Loucy (cell line): Measurements from ENCODE around the gene SH3PXD2A.

Experiments
- EZH2phosphoT487 ChIP-seq: fragments of 200-600 bp; IDR thresholded peaks from 2 replicates; pipeline ENCODE4 v1.6.1; 2018; ENCODE audit warnings: antibody characterized with exemption, mild to moderate bottlenecking, moderate library complexity, borderline replicate concordance
- TF ChIP-seq, protein P1 (sequence below): fragments of 200-600 bp; sonication (generic); conservative IDR thresholded peaks from 2 replicates; pipeline ENCODE4 v1.5.1; 2014; ENCODE audit warnings: mild to moderate bottlenecking, antibody characterized with exemption, low read length

GRCh38 chr10:103691267-103691666 is 164.1 kb downstream of the SH3PXD2A start:
- TF ChIP-seq, protein P1, sequence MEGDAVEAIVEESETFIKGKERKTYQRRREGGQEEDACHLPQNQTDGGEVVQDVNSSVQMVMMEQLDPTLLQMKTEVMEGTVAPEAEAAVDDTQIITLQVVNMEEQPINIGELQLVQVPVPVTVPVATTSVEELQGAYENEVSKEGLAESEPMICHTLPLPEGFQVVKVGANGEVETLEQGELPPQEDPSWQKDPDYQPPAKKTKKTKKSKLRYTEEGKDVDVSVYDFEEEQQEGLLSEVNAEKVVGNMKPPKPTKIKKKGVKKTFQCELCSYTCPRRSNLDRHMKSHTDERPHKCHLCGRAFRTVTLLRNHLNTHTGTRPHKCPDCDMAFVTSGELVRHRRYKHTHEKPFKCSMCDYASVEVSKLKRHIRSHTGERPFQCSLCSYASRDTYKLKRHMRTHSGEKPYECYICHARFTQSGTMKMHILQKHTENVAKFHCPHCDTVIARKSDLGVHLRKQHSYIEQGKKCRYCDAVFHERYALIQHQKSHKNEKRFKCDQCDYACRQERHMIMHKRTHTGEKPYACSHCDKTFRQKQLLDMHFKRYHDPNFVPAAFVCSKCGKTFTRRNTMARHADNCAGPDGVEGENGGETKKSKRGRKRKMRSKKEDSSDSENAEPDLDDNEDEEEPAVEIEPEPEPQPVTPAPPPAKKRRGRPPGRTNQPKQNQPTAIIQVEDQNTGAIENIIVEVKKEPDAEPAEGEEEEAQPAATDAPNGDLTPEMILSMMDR, result no peak
- no peak for TF ChIP-seq EZH2phosphoT487
